ENCODE data around the gene ATF6B. TPM values are rescaled to one million over a fixed set of nuclear protein-coding genes. Genes with fewer than 3 reads are reported as not detected.
"Not testable (repeated sequence)": the region's sequence is repeated elsewhere in the genome, so short reads cannot be mapped to it uniquely, and the experiment has no call there.

ATF6B gene
- total RNA-seq, 1 donor: 32.0 TPM

DNA sequence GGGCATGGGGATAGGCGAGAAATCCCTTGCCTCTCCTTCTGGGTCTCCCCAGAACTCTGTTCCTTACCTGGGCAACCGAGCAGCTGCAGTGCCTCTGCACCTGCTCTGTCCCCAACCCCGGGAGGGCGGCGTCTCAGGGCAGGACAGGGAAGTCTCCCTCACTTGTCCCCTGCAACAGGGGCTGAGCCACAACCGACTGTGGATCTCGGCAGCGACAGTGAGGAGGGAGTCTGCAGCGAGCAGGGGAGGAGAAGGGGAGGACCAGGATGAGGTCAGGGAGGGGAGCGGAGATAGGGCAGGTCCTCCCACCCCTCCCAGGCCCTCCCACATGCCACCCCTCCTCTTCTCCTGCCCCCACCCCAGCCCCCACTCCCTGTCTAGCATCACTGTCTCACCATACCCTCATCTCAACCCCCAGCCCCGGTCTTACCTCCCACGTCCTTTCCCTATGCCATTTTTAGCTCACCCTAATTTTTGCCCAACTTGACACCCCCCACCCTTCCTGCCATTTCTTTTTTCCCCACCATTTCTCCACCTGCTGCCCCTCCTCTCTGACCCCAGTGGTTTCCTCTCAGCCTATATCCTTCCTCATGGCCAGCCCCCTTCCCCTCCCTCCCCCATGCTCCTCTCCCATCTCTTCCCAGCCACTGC, 18.8 kb downstream of the ATF6B start, which contains the start of gene TNXB:
TNXB (minus strand) TSS at position 225 of the 651 bp plus-strand sequence. CDS start 11,140 bp downstream, outside the sequence.
- peaks cover 11% of the 10 kb centered on the region for H3K4me1 ChIP-seq (ENCODE audit: insufficient read depth, low read length)
- H3K9me3 ChIP-seq (ENCODE audit: low read depth, low read length): no peaks in the 10 kb centered on the region
- H3K4me3 ChIP-seq (ENCODE audit: low read length): no peak within 1 kb of the TSS
- peaks cover 16% of the 10 kb centered on the region for H3K27me3 ChIP-seq (ENCODE audit: insufficient read depth, low read length)

DNA sequence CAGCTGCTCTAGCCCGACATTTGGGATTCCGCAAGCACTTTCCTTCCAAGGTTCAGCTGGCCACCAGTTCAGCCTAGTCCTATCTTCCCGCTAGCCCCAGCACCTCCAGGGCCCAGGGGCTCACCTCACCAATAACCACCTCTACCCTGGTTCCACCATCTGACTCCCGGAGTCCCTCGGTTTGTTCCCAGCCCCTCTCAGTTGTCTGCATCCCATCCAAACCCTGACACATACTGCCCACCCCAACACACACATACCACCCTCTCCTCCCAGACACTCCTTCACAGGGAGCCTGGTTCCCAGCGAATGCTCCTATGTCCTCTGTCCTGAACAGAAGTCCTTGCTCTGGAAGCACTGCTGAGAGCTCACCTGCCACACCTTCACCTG, 19.3 kb downstream of the ATF6B start:
- no peak overlapping the region for H3K4me3 ChIP-seq (ENCODE audit: low read length)
- peaks cover 16% of the 10 kb centered on the region for H3K27me3 ChIP-seq (ENCODE audit: insufficient read depth, low read length)
- peaks cover 11% of the 10 kb centered on the region for H3K4me1 ChIP-seq (ENCODE audit: insufficient read depth, low read length)
- H3K9me3 ChIP-seq (ENCODE audit: low read depth, low read length): no peaks in the 10 kb centered on the region

DNA sequence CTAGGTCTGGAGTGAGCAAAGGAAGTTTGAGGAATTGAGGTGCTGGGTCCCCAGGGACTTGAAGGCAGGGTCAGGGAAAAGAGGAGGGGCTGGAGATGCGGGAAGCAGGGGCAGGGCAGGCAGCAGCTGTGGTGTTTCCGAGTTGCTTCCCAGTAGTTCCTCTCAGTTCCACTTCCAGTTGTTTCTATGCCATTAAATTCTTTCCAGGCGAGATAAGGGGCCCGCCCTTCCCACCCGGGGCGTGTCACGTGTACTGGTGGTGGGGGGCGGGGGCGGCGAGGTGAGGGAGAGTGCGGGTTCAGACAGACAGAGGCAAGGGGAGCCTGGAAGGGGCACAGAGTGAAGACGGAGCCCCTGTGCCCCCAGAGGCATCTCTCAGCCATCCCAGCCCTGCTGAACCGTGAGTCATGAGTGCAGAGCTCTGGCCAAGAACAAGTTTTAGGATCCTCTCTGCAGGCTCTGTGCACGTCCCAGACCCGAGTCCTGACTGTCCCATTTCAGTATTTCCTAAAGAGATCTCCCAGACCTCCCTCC, 19.9 kb downstream of the ATF6B start:
- Histone ChIP-seq H3K27me3 (ENCODE audit: insufficient read depth, low read length) (peaks cover 16% of the 10 kb centered on the region), H3K4me3 (ENCODE audit: low read length) (no peak overlapping the region), H3K4me1 (ENCODE audit: insufficient read depth, low read length) (peaks cover 11% of the 10 kb centered on the region), H3K9me3 (ENCODE audit: low read depth, low read length) (no peaks in the 10 kb centered on the region)

- Histone ChIP-seq H3K4me3 (ENCODE audit: low read length) (no peak overlapping the region), H3K9me3 (ENCODE audit: low read depth, low read length) (no peaks in the 10 kb centered on the region), H3K27me3 (ENCODE audit: insufficient read depth, low read length) (peaks cover 16% of the 10 kb centered on the region), H3K4me1 (ENCODE audit: insufficient read depth, low read length) (peaks cover 11% of the 10 kb centered on the region)
Observed at GRCh38 chr6:32107406-32107805, 20.6 kb downstream of the ATF6B start.

DNA sequence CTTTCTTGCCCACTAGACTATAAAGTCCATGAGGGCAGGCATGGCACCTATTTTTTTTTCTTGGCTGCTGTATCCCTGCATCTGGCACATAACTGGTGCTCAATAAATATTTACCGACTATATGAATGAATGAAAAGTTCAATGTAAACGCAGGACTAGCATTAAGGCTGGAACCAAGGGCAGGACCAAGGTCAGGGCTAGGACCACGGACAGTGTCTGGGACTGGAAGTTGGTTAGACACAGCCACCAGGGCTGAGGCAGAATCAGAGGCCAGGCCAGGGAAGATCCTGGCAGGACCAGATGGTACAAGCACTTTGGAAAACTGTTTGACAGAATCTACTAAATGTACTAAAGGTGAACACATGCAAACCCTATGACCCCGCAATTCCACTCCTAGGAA, 22.6 kb downstream of the ATF6B start:
- Histone ChIP-seq H3K4me1 (ENCODE audit: insufficient read depth, low read length) (peaks cover 11% of the 10 kb centered on the region), H3K27me3 (ENCODE audit: insufficient read depth, low read length) (peaks cover 16% of the 10 kb centered on the region), H3K4me3 (ENCODE audit: low read length) (no peak overlapping the region), H3K9me3 (ENCODE audit: low read depth, low read length) (no peaks in the 10 kb centered on the region)

- no peaks in the 10 kb centered on the region for H3K4me1 ChIP-seq (ENCODE audit: insufficient read depth, low read length)
- no peaks in the 10 kb centered on the region for H3K9me3 ChIP-seq (ENCODE audit: low read depth, low read length)
- H3K27me3 ChIP-seq (ENCODE audit: insufficient read depth, low read length): peaks cover 17% of the 10 kb centered on the region
- H3K4me3 ChIP-seq (ENCODE audit: low read length): no peak overlapping the region
Observed at GRCh38 chr6:32102255-32102654, 25.8 kb downstream of the ATF6B start.

- not testable (repeated sequence) for H3K4me1 ChIP-seq (ENCODE audit: insufficient read depth, low read length); H3K4me3 ChIP-seq (ENCODE audit: low read length); H3K9me3 ChIP-seq (ENCODE audit: low read depth, low read length)
- peaks cover 26% of the 10 kb centered on the region for H3K27me3 ChIP-seq (ENCODE audit: insufficient read depth, low read length)
Observed at GRCh38 chr6:32100251-32100650, 27.8 kb downstream of the ATF6B start.

DNA sequence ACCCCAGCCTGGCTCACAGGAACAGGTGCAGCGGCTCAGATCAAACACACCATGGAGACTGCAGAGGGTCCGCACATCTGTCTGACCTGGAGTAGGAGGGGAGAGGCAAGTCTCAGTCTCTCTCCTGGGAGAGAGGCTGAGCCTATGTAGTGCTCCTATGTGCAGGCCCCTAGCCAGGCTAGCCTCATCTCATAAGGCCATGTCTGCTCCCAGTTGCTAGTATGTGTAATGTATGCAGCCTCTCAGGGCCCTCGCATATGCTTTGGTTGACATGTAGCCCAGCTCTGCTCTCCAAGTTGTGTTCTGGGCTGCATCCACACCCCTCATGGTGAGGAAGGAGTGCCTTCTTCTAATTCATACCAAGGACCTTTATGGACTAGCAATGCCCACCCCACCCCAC, 30.7 kb downstream of the ATF6B start:
- H3K27me3 ChIP-seq (ENCODE audit: insufficient read depth, low read length): peaks cover 25% of the 10 kb centered on the region
- H3K4me1 ChIP-seq (ENCODE audit: insufficient read depth, low read length): no peaks in the 10 kb centered on the region
- H3K9me3 ChIP-seq (ENCODE audit: low read depth, low read length): no peaks in the 10 kb centered on the region
- H3K4me3 ChIP-seq (ENCODE audit: low read length): no peak overlapping the region

- no peaks in the 10 kb centered on the region for H3K9me3 ChIP-seq (ENCODE audit: low read depth, low read length)
- H3K4me1 ChIP-seq (ENCODE audit: insufficient read depth, low read length): no peaks in the 10 kb centered on the region
- peaks cover 25% of the 10 kb centered on the region for H3K27me3 ChIP-seq (ENCODE audit: insufficient read depth, low read length)
- H3K4me3 ChIP-seq (ENCODE audit: low read length): no peak overlapping the region
Observed at GRCh38 chr6:32096394-32097258, 31.4 kb downstream of the ATF6B start.

DNA sequence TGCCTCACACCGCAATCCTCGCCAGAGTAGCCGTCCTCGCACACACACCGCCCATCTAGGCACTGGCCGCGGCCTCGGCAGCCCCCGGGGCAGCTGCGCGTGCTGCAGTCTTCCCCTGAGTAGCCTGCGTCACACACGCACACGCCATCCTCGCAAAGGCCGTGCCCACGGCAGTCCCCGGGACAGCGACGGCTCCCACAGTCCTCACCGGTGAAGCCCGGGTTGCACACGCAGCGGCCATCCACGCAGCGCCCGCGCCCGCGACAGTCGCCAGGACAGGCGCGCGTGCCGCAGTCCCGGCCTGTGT, 32.0 kb downstream of the ATF6B start:
- Histone ChIP-seq H3K4me1 (ENCODE audit: insufficient read depth, low read length) (no peaks in the 10 kb centered on the region), H3K27me3 (ENCODE audit: insufficient read depth, low read length) (peaks cover 25% of the 10 kb centered on the region), H3K9me3 (ENCODE audit: low read depth, low read length) (no peaks in the 10 kb centered on the region), H3K4me3 (ENCODE audit: low read length) (no peak overlapping the region)

DNA sequence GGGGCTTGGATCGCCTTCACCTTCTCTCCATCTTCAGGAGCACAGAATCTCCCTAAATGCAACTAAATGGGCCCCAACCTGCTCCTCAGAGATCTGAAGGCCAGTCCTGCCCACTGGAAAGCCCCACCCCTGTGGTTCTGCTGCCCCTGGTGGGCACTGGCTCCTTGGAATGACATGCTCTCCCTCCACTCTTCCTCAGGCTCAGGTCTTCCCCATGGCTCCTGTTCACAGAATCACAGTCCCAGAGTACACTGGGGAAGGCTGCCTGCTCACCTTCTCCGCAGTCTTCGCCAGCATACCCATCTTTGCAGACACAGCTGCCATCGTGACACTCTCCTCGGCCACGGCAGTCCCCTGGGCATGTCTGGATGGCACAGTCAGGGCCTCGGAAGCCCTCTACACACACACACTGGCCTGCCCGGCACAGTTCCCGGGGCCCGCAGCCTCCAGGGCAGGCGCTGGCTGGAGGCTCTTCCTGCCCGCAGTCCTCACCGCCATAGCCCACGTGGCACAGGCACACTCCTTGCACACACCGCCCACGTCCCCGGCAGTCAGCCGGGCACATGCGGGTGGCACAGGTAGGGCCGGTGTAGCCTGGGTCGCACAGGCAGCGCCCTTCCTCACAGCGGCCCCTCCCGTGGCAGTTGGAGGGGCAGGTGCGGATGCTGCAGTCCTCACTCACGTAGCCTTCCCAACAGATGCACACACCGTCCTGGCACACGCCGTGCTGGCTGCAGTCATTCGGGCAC, 32.5 kb downstream of the ATF6B start:
- no peak overlapping the region for H3K4me3 ChIP-seq (ENCODE audit: low read length)
- no peaks in the 10 kb centered on the region for H3K4me1 ChIP-seq (ENCODE audit: insufficient read depth, low read length)
- H3K27me3 ChIP-seq (ENCODE audit: insufficient read depth, low read length): peaks cover 25% of the 10 kb centered on the region
- no peaks in the 10 kb centered on the region for H3K9me3 ChIP-seq (ENCODE audit: low read depth, low read length)

- Histone ChIP-seq H3K9me3 (ENCODE audit: low read depth, low read length) (no peaks in the 10 kb centered on the region), H3K27me3 (ENCODE audit: insufficient read depth, low read length) (peaks cover 24% of the 10 kb centered on the region), H3K4me3 (ENCODE audit: low read length) (no peak overlapping the region), H3K4me1 (ENCODE audit: insufficient read depth, low read length) (no peaks in the 10 kb centered on the region)
Observed at GRCh38 chr6:32092760-32093497, 35.1 kb downstream of the ATF6B start.

DNA sequence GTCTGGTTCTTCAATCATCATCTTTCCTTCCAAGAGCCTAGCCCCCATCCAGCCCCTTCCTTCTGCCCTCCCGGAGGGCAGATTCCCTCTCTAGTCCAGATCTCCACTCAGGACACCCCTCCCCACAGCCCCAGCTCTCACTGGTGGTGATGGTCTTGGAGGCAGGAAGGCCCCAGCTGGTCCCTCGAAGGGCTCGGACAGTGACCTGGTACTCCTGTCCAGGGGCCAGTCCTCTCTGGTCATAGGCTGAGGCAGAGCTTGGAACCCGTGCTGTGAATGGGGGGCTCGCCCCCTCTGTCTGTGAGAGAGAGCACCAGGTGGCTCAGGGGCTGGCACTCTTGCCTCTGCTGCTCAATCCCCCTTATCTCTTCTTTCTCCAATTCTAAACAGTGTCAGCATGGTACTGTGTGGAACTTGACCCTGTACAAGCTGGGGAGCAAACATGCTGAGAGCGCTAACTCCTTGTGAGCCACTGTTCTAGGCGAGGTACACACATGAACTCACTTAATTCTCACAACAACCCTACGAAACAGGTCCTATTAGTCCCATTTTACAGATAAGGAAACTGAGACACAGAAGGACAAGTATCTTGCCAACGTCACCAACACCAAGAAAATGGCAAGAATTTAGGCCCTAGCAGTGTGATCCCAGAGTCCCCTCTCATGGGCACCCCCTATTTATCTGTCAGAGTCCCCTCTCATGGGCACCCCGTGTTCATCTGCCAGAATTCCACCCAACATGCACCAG, 38.8 kb downstream of the ATF6B start:
- Histone ChIP-seq H3K4me1 (ENCODE audit: insufficient read depth, low read length) (no peaks in the 10 kb centered on the region), H3K9me3 (ENCODE audit: low read depth, low read length) (no peaks in the 10 kb centered on the region), H3K27me3 (ENCODE audit: insufficient read depth, low read length) (peaks cover 14% of the 10 kb centered on the region), H3K4me3 (ENCODE audit: low read length) (no peak overlapping the region)

DNA sequence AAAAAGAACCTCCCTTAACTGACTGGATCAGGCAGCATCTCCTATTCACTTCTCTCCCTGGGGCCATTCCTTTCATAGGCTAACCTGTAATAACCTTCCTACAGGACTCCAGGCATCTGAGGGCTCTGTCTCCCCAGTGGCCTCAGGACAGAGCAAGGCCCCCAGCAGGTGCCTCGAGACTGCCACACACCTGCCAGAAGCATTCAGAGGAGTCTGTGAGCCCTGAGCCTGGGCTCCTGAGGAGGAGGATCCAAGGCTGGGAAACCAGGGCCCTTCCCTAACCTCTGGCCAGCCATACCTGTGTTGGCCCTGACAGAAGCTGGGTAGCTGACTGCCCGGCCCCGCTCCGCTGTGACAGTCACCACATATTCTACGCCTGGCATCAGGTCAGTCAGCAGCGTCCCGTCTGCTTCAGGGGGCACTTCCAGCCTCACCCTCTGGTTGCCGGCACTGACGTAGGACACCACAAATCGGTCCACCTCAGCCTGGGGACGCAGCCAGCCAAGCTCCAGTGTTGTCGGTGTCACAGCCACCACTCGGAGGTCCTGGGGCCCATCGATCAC, 39.5 kb downstream of the ATF6B start:
- Histone ChIP-seq H3K9me3 (ENCODE audit: low read depth, low read length) (no peaks in the 10 kb centered on the region), H3K27me3 (ENCODE audit: insufficient read depth, low read length) (peaks cover 14% of the 10 kb centered on the region), H3K4me3 (ENCODE audit: low read length) (no peak overlapping the region), H3K4me1 (ENCODE audit: insufficient read depth, low read length) (no peaks in the 10 kb centered on the region)
